Astrocyte of the spinal cord (primary cell): ENCODE data around the gene SHROOM3.

ENCODE experiments used
- DNase-seq: peaks from one replicate; pipeline ENCODE4 v3.0.0; 2011; ENCODE audit warnings: low read depth, low spot score
- H3K4me3 ChIP-seq: 2 replicates; pipeline ENCODE4 v1.5.1; 2011; ENCODE audit warnings: low read depth, mild to moderate bottlenecking, low read length, moderate library complexity
- CTCF ChIP-seq: IDR thresholded peaks from 2 replicates; pipeline ENCODE4 v1.5.1; 2012; ENCODE audit warnings: low read depth, mild to moderate bottlenecking, low read length, inconsistent platforms
- in situ Hi-C: cut with HindIII; loops from 2 replicates; pipeline ENCODE4 v1.10.0; 2017; ENCODE audit warnings: low sequenced_read_pairs

The SHROOM3 gene

GRCh38 chr4:76457885-76458284 lies 22.9 kb downstream of the SHROOM3 start:
- no peak for TF ChIP-seq CTCF
- in situ Hi-C loops: no loop called here
- DNase-seq: no peak
- no peak overlapping the region for H3K4me3 ChIP-seq

GRCh38 chr4:76458297-76458696 lies 23.3 kb downstream of the SHROOM3 start:
- no peak for TF ChIP-seq CTCF
- in situ Hi-C loops: no loop called here
- no peak overlapping the region for H3K4me3 ChIP-seq
- DNase-seq: no peak

GRCh38 chr4:76458825-76459224 lies 23.8 kb downstream of the SHROOM3 start:
- no peak overlapping the region for H3K4me3 ChIP-seq
- DNase-seq: no peak
- no peak for TF ChIP-seq CTCF
- in situ Hi-C loops: no loop called here

GRCh38 chr4:76459291-76459723 lies 24.3 kb downstream of the SHROOM3 start:
- H3K4me3 ChIP-seq: no peak overlapping the region
- no peak for TF ChIP-seq CTCF
- in situ Hi-C loops: no loop called here
- DNase-seq: peak; percentile 85

- TF ChIP-seq CTCF: no peak
- DNase-seq: no peak
- in situ Hi-C loops: no loop called here
- H3K4me3 ChIP-seq: no peak overlapping the region
Observed at GRCh38 chr4:76463568-76463967, 28.5 kb downstream of the SHROOM3 start.

GRCh38 chr4:76470064-76470463 lies 35.0 kb downstream of the SHROOM3 start:
- in situ Hi-C loops: no loop called here
- DNase-seq: no peak
- no peak for TF ChIP-seq CTCF
- no peak overlapping the region for H3K4me3 ChIP-seq

GRCh38 chr4:76470532-76470931 lies 35.5 kb downstream of the SHROOM3 start:
- no peak for TF ChIP-seq CTCF
- in situ Hi-C loops: no loop called here
- DNase-seq: no peak
- no peak overlapping the region for H3K4me3 ChIP-seq
